ENCODE data around the gene SSU72.
"Not testable (repeated sequence)": the region's sequence is repeated elsewhere in the genome, so short reads cannot be mapped to it uniquely, and the experiment has no call there.

SSU72 gene

GRCh38 chr1:1527092-1527816 lies 47.4 kb downstream of the SSU72 start:
- DNase-seq (ENCODE audit: low read depth): no peak

GRCh38 chr1:1526476-1526875 lies 48.2 kb downstream of the SSU72 start:
- not testable (repeated sequence) for DNase-seq (ENCODE audit: low read depth)

GRCh38 chr1:1524750-1525383 lies 49.8 kb downstream of the SSU72 start:
- DNase-seq (ENCODE audit: low read depth): not testable (repeated sequence)

DNA sequence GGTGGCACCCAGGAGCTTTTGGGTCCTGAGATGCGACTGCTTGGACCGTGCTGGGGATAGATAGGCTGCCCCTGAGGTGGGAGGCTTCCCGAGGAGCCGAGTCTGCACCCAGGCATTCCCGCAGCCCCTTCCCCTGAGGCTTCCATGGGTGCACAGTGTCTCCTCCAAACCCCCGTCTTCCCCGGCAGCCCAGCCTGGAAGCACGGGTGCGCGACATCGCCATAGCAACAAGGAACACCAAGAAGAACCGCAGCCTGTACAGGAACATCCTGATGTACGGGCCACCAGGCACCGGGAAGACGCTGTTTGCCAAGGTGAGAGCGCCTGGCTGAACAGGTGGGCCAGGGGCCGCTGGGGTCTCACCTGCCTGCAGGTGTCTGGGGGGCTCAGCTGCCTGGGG lies 51.0 kb downstream of the SSU72 start:
- not testable (repeated sequence) for DNase-seq (ENCODE audit: low read depth)

- not testable (repeated sequence) for DNase-seq (ENCODE audit: low read depth)
These were observed 51.4 kb downstream of the SSU72 start for GRCh38 chr1:1523226-1523625.

GRCh38 chr1:1522536-1522935 lies 52.1 kb downstream of the SSU72 start:
- DNase-seq (ENCODE audit: low read depth): not testable (repeated sequence)

DNA sequence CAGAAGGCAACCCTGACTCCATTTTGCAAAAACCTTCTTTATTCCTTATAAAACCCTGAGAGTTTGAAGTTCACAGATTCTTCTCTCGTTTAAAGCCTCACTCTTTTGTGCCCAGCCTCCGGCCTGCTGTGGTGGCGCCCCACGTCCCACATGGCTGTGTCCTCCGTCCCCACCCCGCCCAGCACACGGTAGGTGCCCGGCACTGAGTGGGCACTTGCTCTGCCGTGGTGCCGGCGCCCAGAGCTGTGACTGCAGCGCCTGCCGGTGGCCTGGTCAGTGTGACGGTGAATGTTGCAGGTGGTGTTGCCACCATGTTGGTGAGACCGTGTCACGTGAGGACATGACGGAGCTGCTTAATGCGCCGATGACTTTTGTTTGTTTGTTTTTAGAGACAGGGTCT lies 53.3 kb downstream of the SSU72 start:
- DNase-seq (ENCODE audit: low read depth): no peak

GRCh38 chr1:1519805-1520505 lies 54.7 kb downstream of the SSU72 start:
- DNase-seq (ENCODE audit: low read depth): not testable (repeated sequence)

DNA sequence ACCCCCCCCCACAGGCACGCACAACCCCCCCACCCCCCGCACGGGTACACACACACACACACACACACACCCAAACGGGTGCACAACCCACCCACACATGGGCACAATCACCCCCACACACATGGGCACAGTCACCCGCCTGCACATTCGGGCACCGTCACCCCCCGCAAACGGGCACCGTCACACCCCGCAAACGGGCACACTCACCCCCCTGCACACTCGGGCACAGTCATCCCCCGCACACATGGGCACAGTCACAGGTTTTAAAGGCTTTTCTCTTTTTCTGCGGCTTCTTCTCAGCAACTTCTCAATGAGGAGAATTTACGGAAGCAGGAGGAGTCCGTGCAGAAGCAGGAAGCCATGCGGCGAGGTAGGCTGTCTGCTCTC lies 56.0 kb downstream of the SSU72 start:
- not testable (repeated sequence) for DNase-seq (ENCODE audit: low read depth)

DNA sequence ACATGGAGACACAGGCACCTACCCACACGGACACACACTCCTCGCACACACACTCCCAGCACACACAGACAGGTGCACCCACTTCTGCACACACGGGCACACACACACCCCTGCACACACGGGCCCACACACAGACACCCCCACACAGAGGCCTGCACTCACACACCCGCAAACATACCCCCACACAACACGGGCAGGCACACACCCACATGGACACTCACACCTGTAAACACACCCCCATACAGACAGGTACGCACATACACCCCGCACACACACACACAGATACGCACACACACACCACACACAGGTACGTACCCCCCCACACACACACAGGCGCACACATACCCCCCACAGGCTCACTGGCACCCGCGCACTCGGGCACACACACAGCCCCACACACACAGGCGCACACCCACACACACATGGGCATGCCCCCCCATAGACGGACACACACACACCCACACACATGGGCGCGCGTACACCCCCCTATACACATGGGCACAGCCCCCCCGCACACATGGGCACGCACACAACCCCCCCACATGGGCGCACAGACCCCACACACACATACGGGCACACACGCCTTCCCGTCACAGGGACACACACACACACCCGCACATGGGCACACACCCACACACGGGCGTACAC lies 56.6 kb downstream of the SSU72 start:
- DNase-seq (ENCODE audit: low read depth): no peak

DNA sequence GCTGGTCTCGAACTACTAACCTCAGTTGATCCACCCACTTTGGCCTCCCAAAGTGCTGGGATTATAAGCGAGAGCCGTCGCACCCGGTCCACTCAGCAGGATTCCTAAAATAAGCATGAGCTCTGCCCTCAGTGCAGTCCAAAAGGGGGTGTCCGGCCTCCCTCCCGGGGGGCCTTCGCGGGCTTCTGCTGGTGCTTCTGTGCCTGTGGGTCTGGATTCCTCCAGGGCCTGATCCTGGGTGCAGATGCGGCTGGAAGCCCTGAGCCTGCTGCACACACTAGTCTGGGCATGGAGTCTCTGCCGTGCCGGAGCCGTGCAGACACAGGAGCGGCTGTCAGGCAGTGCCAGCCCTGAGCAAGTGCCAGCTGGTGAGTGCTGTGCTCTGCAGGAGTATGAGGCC lies 57.7 kb downstream of the SSU72 start:
- DNase-seq (ENCODE audit: low read depth): not testable (repeated sequence)

- DNase-seq (ENCODE audit: low read depth): not testable (repeated sequence)
These were observed 60.3 kb downstream of the SSU72 start for GRCh38 chr1:1514376-1514775.

DNA sequence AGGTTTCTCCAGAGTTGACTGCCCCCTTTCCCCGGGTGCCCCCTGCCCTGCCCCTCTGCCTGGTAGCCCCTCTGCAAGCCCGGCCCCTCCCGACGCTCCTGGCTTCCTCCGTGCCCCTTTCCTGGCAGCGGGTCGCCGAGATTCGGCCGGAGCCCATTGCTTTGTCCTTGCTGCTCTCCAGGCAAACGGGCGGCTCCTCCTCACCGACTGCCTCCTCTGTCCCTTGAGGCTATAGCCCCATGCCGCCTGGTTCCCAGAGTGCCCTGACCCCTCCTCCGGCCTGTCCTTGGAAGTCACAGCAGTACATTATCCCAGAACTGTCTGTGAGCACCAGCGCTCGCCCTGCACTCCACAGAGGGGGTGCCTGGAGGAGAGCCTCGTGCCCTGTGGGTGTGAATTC lies 61.0 kb downstream of the SSU72 start:
- DNase-seq (ENCODE audit: low read depth): not testable (repeated sequence)

DNA sequence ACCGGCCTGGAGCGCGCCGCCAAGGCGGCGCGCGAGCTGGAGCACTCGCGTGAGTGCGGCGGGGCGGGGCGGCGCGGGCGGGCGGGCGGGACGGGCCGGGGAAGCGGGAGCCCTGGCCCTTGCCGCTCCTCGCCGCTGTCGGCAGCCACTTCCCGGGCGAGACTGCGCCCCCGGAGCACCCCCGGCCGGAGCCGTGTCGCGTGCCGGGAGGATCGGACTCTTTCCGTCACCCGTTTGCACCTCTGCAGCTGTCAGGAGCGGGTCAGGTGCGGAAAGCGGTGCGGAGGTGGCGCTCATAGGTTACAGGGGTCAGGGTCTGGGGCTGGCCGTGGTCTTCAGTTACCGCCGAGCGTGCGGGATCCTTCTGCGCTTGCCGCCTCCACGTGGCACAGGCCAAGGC lies 62.2 kb downstream of the SSU72 start:
- not testable (repeated sequence) for DNase-seq (ENCODE audit: low read depth)

GRCh38 chr1:1511533-1512285 lies 63.0 kb downstream of the SSU72 start, which contains the start of gene ATAD3A:
TSS of gene ATAD3A (plus strand) at chr1:1512162. CDS start at chr1:1512269, 107 bp downstream.
- DNase-seq (ENCODE audit: low read depth): peak; percentile 99

DNA sequence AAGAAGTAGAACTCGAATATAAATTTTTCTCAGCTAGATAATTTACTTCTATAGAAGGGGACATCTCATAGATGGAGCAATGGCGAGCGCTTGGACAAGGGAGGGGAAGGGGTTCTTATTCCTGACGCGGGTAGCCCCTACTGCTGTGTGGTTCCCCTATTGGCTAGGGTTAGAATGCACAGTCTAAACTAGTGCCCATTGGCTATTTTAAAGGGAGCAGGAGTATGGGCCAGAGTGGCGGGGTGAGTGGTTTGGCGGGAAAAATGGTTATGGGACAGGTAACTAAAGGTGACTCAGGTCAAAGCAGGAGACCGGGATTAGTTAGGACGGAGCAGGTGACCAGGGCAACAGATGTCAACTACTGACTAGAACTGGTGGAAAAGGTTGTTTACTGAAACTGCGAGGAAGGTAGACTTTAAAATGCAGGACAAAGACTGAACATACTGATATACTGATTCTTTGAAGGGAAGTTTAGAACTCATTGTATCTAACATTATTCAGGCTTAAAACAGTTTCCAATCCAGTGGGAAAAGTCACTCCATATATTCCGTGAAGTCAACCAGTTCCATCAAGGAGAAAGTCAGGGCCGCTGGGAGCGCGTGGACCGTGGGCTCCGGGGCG lies 63.6 kb downstream of the SSU72 start:
- peak; percentile 7 for DNase-seq (ENCODE audit: low read depth)

- not testable (repeated sequence) for DNase-seq (ENCODE audit: low read depth)
These were observed 65.2 kb downstream of the SSU72 start for GRCh38 chr1:1509465-1509850.

- not testable (repeated sequence) for DNase-seq (ENCODE audit: low read depth)
These were observed 65.7 kb downstream of the SSU72 start for GRCh38 chr1:1508775-1509464.

GRCh38 chr1:1507305-1507704 lies 67.4 kb downstream of the SSU72 start:
- DNase-seq (ENCODE audit: low read depth): no peak

DNA sequence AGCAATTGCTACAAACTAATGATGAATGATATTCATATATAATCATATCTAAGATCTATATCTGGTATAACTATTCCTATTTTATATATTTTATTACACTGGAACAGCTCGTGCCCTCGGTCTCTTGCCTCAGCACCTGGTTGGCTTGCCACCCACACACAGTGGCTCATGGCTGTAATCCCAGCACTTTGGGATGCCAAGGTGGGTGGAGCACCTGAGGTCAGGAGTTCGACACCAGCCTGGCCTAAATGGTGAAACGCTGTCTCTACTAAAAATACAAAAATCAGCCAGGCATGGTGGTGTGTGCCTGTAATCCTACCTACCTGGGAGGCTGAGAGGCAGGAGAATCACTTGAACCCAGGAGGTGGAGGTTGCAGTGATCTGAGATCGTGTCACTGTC lies 68.9 kb downstream of the SSU72 start:
- not testable (repeated sequence) for DNase-seq (ENCODE audit: low read depth)
